EL (cell line): ENCODE results near the gene TP53I13.

Source experiments
- DNase-seq: peaks from one replicate; pipeline ENCODE4 v3.0.0-alpha.2; 2016

The TP53I13 gene

GRCh38 chr17:29582254-29582765 is 13.8 kb downstream of the TP53I13 start:
- no peak for DNase-seq

- DNase-seq: no peak
Observed at GRCh38 chr17:29582772-29583171, 14.3 kb downstream of the TP53I13 start.

GRCh38 chr17:29583324-29584248 is 15.1 kb downstream of the TP53I13 start:
- DNase-seq: no peak

GRCh38 chr17:29584452-29585079 is 16.1 kb downstream of the TP53I13 start:
- DNase-seq: no peak

GRCh38 chr17:29585080-29585751 is 16.7 kb downstream of the TP53I13 start:
- DNase-seq: peak; percentile 44

GRCh38 chr17:29586676-29587469 is 18.4 kb downstream of the TP53I13 start:
- DNase-seq: no peak

GRCh38 chr17:29587591-29587990 is 19.1 kb downstream of the TP53I13 start:
- no peak for DNase-seq

GRCh38 chr17:29588017-29588561 is 19.6 kb downstream of the TP53I13 start:
- no peak for DNase-seq

GRCh38 chr17:29588562-29589411 is 20.3 kb downstream of the TP53I13 start:
- peak; percentile 49 for DNase-seq

- DNase-seq: peak; percentile 88
Observed at GRCh38 chr17:29589524-29590410, 21.3 kb downstream of the TP53I13 start, which contains the start of gene GIT1. Gene GIT1, minus strand, starts transcription at chr17:29589648. Its CDS starts 270 bp downstream, at chr17:29589378.

- peak; percentile 75 for DNase-seq
Observed at GRCh38 chr17:29590411-29591145, 22.1 kb downstream of the TP53I13 start.

- peak; percentile 71 for DNase-seq
Observed at GRCh38 chr17:29591146-29591736, 22.7 kb downstream of the TP53I13 start.

GRCh38 chr17:29591737-29592608 is 23.5 kb downstream of the TP53I13 start:
- DNase-seq: peak; percentile 84

- DNase-seq: peak; percentile 32
Observed at GRCh38 chr17:29592850-29593551, 24.5 kb downstream of the TP53I13 start, which contains the start of gene ANKRD13B. Gene ANKRD13B, plus strand, starts transcription at chr17:29593132. Its CDS starts 490 bp downstream, at chr17:29593622.

- peak; percentile 25 for DNase-seq
Observed at GRCh38 chr17:29593591-29594518, 25.4 kb downstream of the TP53I13 start.
